Caco-2 (cell line): ENCODE results near the gene ARHGDIB. TPM values are rescaled to one million over a fixed set of nuclear protein-coding genes. Genes with fewer than 3 reads are reported as not detected.

Experiments
- BruUV-seq: library from RNA; stranded (reverse); fragments of 400-500 nt; replicated peaks from 2 replicates; lab custom pipeline; 2021; lab: Mats Ljungman, UMichigan
- CTCF ChIA-PET: fragments of 300-600 bp; sonication (Branson Sonifier 250); formaldehyde crosslinking; loops from one replicate; lab custom pipeline; 2022; ENCODE audit warnings: antibody characterized with exemption; lab: Charles Lee
- POLR2A ChIA-PET: fragments of 300-600 bp; sonication (Branson Sonifier 250); formaldehyde crosslinking; loops from one replicate; lab custom pipeline; 2022; ENCODE audit warnings: antibody characterized with exemption; lab: Charles Lee
- DNase-seq, 2 experiments: peaks; one replicate each; pipeline versions ENCODE4 v3.0.0 to v3.0.0-alpha.2; 2020 to 2022
- H3K27me3 ChIP-seq: replicated peaks from 2 replicates; pipeline ENCODE4 v1.6.0; 2011; ENCODE audit warnings: low read length; ENCODE audit not compliant: control insufficient read depth, insufficient read depth
- H3K36me3 ChIP-seq: 2 replicates; pipeline ENCODE4 v1.5.1; 2011; ENCODE audit warnings: low read length; ENCODE audit not compliant: control insufficient read depth, insufficient read depth
- H3K4me1 ChIP-seq: fragments of 250-450 bp; sonication (Bioruptor Pico); 2 replicates; pipeline ENCODE4 v1.5.1; 2020; ENCODE audit warnings: mild to moderate bottlenecking
- H3K4me3 ChIP-seq: 2 replicates; pipeline ENCODE4 v1.5.1; 2011; ENCODE audit warnings: low read depth, mild to moderate bottlenecking, control low read depth, low read length
- H3K9me3 ChIP-seq: fragments of 250-450 bp; sonication (Bioruptor Pico); 2 replicates; pipeline ENCODE4 v1.5.1; 2020; ENCODE audit warnings: mild to moderate bottlenecking, moderate library complexity
- H3K27ac Mint-ChIP-seq: one replicate; pipeline ENCODE4 v1.8.0; 2022; ENCODE audit warnings: mixed read lengths; ENCODE audit not compliant: unreplicated experiment
- H3K27me3 Mint-ChIP-seq: one replicate; pipeline ENCODE4 v1.8.0; 2022; ENCODE audit warnings: mixed read lengths; ENCODE audit not compliant: insufficient read depth, unreplicated experiment
- H3K36me3 Mint-ChIP-seq: one replicate; pipeline ENCODE4 v1.8.0; 2022; ENCODE audit warnings: mild to moderate bottlenecking, mixed read lengths; ENCODE audit not compliant: insufficient read depth, unreplicated experiment
- H3K4me1 Mint-ChIP-seq: one replicate; pipeline ENCODE4 v1.8.0; 2022; ENCODE audit warnings: low read depth, mixed read lengths; ENCODE audit not compliant: unreplicated experiment
- H3K4me3 Mint-ChIP-seq: one replicate; pipeline ENCODE4 v1.8.0; 2022; ENCODE audit warnings: mild to moderate bottlenecking, moderate library complexity, mixed read lengths; ENCODE audit not compliant: unreplicated experiment
- H3K9me3 Mint-ChIP-seq: one replicate; pipeline ENCODE4 v1.8.0; 2022; ENCODE audit warnings: mixed read lengths; ENCODE audit not compliant: unreplicated experiment
- intact Hi-C: fragments of 100-400 bp; cut with micrococcal nuclease; formaldehyde crosslinking; loops from one replicate; pipeline ENCODE4 v1.10.0; 2022; ENCODE audit not compliant: unreplicated experiment
- total RNA-seq: library from RNA; stranded (reverse); gene quantifications from 2 replicates; pipeline ENCODE4 v1.2.3, GENCODE V29; 2022
- TF ChIP-seq, protein P1 (sequence below), 2 experiments: fragments of 200-600 bp in 1 of 2; IDR thresholded peaks; 1 replicate in 1 of 2; 2 replicates in 1 of 2; pipeline versions ENCODE4 v1.5.1 to v1.8.0; 2011 to 2022; ENCODE audit warnings: antibody characterized with exemption in 1 of 2, control low read depth in 1 of 2, inconsistent platforms in 1 of 2, low read depth in 1 of 2, low read length in 1 of 2, mild to moderate bottlenecking in 1 of 2, moderate library complexity in 1 of 2; ENCODE audit not compliant: insufficient read depth in 1 of 2, severe bottlenecking in 1 of 2, unreplicated experiment in 1 of 2

ARHGDIB gene
- total RNA-seq, 1 experiment from 2014 or later = 15.9 TPM

DNA sequence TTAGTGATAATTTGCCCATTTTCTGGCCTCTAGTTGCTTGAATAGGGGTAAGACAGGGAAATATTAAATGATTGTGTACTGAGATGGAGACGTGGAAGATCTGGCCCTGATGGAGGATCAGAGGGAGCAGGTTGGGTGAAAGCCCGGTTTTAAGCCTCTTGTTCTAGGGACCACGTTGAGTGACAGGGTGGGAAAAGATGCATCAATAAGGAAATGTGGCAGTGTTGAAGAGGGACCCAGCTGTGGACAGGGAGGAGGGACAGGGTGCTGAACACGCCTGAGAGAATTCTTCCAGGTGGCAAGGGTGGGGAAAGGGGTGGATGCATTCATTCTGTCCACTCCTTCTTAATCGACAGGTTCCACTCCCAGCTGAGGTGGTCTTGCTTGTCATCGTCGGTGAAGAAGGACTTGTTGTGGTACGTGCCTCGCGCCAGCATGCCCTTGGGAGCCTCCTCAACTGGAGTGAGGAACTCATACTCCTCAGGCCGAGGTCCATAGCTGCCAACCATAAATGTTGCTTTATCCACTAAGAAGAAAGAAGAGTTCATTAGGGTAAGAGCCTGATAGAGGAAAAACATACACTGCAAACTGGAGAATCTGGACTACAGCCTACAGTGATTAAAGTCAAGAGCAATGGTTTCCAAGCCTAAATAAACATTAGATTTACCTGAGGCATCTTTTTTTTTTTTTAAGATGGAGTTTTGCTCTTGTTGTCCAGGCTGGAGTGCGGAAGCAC is 19.0 kb downstream of the ARHGDIB start:
- Mint-ChIP-seq H3K27ac (no peak overlapping the region), H3K27me3 (no peaks in the 10 kb centered on the region), H3K9me3 (no peaks in the 10 kb centered on the region), H3K4me3 (no peak overlapping the region), H3K4me1 (peaks cover 12% of the 10 kb centered on the region), H3K36me3 (no peaks in the 10 kb centered on the region)
- H3K9me3 ChIP-seq = no peaks in the 10 kb centered on the region
- BruUV-seq = no TSS peak
- no peaks in the 10 kb centered on the region for H3K36me3 ChIP-seq
- no peak overlapping the region for H3K4me3 ChIP-seq
- intact Hi-C loops = no loop called here
- TF ChIP-seq, protein P1, sequence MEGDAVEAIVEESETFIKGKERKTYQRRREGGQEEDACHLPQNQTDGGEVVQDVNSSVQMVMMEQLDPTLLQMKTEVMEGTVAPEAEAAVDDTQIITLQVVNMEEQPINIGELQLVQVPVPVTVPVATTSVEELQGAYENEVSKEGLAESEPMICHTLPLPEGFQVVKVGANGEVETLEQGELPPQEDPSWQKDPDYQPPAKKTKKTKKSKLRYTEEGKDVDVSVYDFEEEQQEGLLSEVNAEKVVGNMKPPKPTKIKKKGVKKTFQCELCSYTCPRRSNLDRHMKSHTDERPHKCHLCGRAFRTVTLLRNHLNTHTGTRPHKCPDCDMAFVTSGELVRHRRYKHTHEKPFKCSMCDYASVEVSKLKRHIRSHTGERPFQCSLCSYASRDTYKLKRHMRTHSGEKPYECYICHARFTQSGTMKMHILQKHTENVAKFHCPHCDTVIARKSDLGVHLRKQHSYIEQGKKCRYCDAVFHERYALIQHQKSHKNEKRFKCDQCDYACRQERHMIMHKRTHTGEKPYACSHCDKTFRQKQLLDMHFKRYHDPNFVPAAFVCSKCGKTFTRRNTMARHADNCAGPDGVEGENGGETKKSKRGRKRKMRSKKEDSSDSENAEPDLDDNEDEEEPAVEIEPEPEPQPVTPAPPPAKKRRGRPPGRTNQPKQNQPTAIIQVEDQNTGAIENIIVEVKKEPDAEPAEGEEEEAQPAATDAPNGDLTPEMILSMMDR (IDR thresholded peaks at IDR 0.05; ENCODE audit: insufficient read depth in 1 of 2, low read depth in 1 of 2, low read length in 1 of 2, severe bottlenecking in 1 of 2, unreplicated experiment in 1 of 2) = no peak
- CTCF ChIA-PET = no interaction called here
- POLR2A ChIA-PET = no interaction called here
- no peak for DNase-seq
- H3K27me3 ChIP-seq = no peaks in the 10 kb centered on the region
- H3K4me1 ChIP-seq = peaks cover 9% of the 10 kb centered on the region

DNA sequence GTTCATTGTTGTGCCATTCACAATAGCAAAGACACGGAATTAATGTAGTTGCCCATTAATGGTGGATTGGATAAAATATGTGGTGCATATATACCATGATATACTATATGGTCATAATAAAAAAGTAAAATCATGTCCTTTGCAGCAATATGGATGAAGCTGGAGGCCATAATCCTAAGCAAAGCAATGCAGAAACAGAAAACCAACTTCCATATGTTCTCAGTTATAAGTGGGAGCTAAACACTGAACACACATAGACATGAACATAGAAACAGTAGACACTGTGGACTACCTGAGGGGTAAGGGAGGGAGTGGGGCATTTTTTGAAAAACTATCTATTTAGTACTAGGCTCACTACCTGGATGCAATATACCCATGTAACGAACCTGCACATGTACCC is 20.0 kb downstream of the ARHGDIB start:
- Histone ChIP-seq H3K36me3 (no peaks in the 10 kb centered on the region), H3K9me3 (no peaks in the 10 kb centered on the region), H3K4me1 (no peaks in the 10 kb centered on the region), H3K4me3 (no peak overlapping the region), H3K27me3 (no peaks in the 10 kb centered on the region)
- TF ChIP-seq, protein P1 (IDR thresholded peaks at IDR 0.05; ENCODE audit: insufficient read depth in 1 of 2, low read depth in 1 of 2, low read length in 1 of 2, severe bottlenecking in 1 of 2, unreplicated experiment in 1 of 2) = no peak
- ChIA-PET POLR2A (no interaction called here), CTCF (no interaction called here)
- Mint-ChIP-seq H3K4me1 (peaks cover 6% of the 10 kb centered on the region), H3K36me3 (no peaks in the 10 kb centered on the region), H3K27ac (no peak overlapping the region), H3K4me3 (no peak overlapping the region), H3K9me3 (no peaks in the 10 kb centered on the region), H3K27me3 (no peaks in the 10 kb centered on the region)
- DNase-seq = no peak
- BruUV-seq = no TSS peak
- intact Hi-C loops = no loop called here

DNA sequence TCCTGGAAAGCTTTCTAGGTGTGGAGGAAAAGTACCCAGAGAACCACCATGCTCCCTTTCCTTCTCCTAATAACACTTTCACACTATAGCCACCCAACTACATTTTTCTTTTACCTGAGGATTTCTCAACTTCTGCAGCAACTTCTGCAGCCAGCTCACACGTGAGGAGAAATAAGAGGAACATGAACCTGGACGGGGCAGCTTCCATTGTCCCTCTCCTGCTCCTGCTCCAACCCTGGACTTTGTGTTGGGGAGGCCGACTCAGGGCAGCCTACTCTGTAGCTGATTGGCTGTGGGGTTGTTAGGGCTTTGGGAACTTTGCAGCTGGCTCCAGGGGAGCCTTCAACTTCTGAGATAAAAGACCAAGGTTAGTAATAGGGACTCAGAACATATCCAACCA is 23.1 kb downstream of the ARHGDIB start, which contains the start of gene ERP27:
Gene ERP27, minus strand, starts transcription at position 237 of the 400 bp plus-strand sequence. Its CDS starts 29 bp downstream, at position 208.
- Mint-ChIP-seq H3K27me3 (no peaks in the 10 kb centered on the region), H3K4me3 (no peak within 1 kb of the TSS), H3K27ac (no peak within 1 kb of the TSS), H3K36me3 (no peaks in the 10 kb centered on the region), H3K4me1 (peaks cover 18% of the 10 kb centered on the region), H3K9me3 (peaks cover 2% of the 10 kb centered on the region)
- intact Hi-C loops = no loop called here
- no peaks in the 10 kb centered on the region for H3K9me3 ChIP-seq
- H3K27me3 ChIP-seq = no peaks in the 10 kb centered on the region
- H3K36me3 ChIP-seq = no peaks in the 10 kb centered on the region
- H3K4me1 ChIP-seq = peaks cover 19% of the 10 kb centered on the region
- TF ChIP-seq, protein P1 (IDR thresholded peaks at IDR 0.05; ENCODE audit: insufficient read depth in 1 of 2, low read depth in 1 of 2, low read length in 1 of 2, severe bottlenecking in 1 of 2, unreplicated experiment in 1 of 2) = no peak
- no peak within 1 kb of the TSS for H3K4me3 ChIP-seq
- DNase-seq = no peak
- no TSS peak for BruUV-seq
- POLR2A ChIA-PET = no interaction called here
- CTCF ChIA-PET = interaction anchor here (0.7 kb wide), 1 partner anchor 57 kb away, joined by 3 read pairs; no protein-coding TSS in a partner anchor
